Activated naive CD4-positive, alpha-beta T cell (primary cell): ENCODE data around the gene SLC35F1.

Experiments used
- DNase-seq, 4 experiments: peaks; one replicate each; lab custom pipeline; 2025; lab: John Stamatoyannopoulos, UW

Gene SLC35F1

DNA sequence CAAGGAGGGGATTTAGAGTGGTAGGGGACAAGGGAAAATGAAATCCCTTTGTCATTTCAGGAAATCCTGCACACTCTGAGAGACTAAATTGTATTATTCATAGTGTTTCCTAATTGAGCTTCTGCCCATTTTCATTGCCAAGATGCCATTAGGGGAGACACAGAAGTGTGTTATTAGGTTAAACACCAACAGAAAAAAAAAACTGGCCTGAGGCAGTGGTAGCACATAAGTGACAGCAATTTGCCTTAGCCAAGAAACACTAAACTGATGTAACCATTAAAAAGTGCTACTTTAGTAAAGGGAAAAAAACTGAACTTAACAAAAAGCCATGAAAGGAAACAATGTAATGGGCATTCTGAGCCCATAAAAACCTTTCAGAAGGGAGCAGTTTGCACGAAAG is 370.6 kb downstream of the SLC35F1 start:
- DNase-seq, result no peak

DNA sequence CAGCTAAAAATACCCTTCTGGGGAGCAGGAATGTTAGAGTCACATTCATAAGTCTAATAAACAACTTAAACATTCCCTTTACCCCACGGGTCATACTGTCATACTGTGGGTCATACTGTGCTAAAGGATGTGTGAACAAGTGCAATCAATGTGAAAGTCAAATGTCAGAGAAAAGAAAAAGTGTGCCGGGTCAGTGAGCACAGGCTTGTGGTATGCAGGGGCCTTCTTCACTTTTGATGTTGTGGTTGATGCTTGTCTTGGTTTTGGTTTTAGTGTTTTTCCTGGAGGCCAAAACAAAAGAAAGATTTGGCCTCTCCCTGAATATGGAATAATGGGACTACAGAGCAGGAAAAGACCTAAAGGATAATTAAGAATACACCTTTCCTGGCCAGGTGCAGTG is 373.1 kb downstream of the SLC35F1 start:
- no peak for DNase-seq

DNA sequence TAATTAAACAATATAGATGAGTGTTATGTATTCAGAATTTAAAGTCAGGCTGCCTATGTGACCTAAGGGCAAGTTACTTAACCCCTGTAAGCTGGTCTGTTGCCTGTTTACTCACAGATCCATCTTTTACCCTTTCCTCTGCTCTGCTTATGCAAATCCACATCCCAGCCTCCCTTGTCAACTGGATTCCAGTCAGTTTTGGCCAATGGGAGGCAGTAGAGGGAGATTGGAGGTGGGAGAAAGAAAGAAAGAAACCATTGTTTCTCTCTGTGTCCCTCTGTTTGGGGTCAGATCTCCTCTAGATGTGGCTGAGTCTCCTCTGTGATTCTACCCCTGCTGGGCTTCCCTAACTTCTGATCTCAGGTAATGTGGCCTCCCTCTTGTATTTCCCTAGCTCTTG is 374.2 kb downstream of the SLC35F1 start:
- no peak for DNase-seq

DNA sequence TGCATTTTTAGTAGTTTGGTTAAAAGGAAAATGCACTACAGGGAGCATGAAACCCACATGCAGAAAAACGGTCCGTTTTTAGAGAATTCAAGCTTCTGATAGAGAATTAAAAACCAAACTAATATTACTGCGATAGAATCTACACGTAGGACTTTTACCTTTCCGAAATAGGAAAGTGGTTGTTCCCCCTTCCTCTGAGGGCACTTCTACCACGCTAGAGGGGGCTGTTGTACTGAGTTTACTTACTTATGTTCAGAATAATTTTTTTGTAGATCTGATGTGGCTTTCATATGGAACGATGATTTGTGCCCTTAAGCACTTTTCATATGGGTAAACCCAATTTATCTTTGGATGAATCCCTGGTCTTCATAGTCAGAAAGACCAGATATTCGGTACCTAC is 376.7 kb downstream of the SLC35F1 start:
- DNase-seq, result peak in 1 of 4 experiments; percentile 2

DNA sequence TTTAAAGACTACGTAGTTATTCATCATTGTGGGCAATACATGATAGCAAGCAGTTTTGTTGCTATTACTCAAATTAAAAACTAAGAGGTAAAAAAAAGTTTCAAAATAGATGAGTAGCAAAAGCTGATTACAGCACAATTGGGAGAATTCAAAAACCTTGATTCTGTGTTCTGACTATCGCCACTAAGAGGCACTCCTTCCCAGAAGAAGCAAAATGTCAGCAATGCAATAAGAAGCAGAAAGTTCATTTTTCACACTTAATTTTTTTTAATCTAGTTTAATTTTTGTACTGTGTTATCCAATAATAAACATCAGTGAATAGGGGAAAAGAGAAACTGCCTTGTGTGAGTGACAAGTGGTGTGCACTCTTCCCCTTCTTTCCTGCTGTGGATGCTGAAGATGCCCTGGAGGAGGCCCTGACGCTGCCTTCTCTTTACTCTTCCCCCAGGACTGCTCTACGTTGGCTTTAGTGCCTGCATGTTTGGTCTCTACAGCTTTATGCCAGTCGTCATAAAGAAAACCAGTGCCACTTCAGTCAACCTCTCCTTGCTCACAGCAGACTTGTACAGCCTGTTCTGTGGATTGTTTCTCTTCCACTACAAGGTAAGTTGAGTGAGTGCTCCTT is 377.8 kb downstream of the SLC35F1 start:
- DNase-seq, result no peak

DNA sequence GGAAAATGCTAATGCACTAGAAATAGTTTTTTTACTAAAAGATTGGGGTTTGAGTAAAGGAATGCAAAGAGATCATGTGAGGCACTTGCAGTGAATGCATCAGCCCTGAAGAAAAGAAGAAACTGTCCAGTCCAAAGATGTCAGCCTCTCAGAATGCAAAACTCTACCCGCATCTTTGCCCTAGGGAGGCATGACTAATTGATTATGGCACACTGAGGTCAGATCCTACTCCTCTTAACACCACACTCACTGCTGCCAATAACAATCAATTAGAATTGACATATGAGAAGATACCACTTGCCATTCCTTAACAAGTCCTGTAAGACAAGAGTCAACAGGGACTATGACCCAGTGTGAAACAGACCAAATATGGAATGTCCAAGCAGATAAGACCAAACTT is 378.7 kb downstream of the SLC35F1 start:
- DNase-seq, result no peak

DNA sequence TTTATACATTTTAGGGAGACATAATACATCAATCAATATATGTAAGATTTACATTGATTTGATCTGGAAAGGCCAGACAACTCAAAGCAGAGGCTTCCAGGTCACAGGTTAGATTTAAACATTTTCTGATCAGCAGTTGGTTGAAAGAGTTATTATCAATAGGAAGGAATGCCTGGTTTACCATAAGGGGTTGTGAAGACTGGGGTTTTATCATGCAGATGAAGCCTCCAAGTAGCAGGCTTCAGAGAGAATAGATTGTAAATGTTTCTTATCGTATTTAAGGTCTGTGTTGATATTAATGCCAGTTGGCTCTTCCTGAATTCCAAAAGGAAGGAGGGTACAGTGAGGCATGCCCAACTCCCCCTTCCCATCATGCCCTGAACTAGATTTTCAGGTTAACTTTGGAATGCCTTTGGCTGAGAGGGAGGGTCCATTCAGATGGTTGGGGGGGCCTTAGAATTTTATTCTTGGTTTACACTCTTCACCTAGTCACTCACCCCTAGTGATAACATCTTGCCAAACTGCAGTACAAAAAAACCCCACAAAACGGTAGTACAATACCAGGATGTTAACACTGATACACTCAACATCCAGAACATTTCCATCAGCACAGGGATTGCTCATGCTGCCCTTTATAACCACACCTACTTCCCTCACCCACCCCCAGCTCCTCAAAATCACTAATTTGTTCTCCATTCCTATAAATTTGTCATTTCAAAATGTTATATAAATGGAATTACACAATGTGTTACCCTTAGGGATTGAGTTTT is 381.5 kb downstream of the SLC35F1 start:
- DNase-seq, result no peak

DNA sequence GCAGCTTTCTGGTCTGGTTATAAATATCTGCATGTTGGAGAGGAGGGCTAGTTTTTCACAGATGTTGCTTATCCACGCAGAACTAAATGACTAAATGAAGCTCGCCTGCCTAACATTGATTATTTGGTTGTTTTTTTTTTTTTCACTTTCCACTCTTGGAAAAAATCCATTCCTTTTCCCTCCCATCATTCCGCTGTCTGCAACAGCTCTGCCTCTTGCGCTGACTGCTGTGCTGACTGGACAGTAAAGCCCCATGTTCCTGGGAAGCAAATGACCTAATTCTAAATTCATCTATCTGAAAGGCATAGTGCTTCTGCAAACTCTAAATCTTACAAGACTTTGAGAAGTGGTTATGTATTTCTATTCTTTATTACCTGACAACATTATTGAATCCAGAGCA is 385.5 kb downstream of the SLC35F1 start:
- DNase-seq, result no peak

DNA sequence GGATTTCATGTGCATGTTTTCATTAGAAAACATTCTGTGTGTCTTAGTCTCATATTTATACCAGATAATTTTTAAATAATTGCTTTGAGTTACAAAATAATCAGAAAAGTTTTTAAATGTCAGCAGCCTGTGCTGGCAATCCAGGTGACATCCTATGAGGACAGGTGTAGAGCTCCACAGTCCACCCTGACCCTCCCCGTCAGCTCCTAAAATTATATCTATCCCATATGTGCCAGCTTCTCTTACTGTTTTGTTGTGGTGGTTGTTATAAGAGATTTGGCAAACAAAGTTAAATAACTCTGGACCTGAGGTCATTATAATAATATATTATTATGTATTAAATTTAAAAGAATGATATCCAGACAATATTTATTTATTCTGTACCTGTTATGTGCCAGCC is 387.8 kb downstream of the SLC35F1 start:
- no peak for DNase-seq

DNA sequence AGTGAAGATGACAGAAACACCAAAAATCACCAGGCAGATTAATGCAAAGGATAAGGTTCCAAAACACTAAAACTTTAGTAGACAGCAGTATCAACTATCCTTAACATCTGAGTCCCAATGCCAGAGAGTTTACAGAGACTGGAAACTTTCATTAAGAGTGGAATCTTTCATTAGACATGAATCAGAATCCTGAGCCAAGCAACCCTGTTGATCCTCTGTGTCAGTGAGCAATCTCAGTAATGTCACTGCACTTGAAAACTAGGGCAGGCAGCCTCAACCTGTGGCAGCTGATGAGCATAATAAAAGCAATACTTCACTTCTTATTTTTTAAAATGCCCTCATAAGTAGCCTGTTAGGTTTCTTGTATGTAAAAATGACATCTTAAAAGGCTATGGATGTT is 388.3 kb downstream of the SLC35F1 start:
- DNase-seq, result no peak

DNA sequence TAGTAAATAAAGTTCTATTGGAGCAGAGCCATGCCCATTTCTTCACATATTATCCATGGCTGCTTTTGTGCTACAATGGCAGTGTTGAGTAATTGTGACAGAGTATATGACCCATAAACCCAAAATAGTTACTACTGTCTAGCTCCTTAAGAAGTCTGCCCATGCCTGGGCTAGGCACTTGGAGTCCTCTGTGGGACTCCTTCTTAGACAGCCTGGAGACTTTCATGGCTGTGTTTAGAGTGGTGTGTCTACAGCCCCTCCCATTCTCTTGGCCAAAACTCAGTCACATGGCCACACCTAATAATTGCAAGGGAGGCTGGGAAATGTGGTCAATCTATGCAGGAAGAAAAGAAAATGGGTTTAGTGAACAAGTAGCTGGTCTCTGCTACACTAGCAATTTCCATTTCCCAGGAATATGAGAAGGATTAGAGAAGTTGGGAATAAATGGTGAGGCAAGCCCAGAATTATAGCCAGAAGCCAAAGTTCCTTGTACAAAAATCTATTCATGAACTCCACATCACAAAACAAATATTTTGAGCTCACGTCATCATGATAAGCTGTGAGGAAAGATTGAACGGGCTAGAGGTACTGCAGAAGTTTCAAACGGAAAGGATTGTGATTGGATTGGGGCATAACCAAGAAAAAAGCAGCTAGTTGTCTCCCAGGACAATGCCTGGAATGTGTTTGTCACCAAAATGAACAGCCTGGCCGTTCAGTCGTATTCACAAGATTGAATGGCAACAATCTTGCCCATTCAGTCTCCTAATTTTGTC is 389.3 kb downstream of the SLC35F1 start:
- no peak for DNase-seq

DNA sequence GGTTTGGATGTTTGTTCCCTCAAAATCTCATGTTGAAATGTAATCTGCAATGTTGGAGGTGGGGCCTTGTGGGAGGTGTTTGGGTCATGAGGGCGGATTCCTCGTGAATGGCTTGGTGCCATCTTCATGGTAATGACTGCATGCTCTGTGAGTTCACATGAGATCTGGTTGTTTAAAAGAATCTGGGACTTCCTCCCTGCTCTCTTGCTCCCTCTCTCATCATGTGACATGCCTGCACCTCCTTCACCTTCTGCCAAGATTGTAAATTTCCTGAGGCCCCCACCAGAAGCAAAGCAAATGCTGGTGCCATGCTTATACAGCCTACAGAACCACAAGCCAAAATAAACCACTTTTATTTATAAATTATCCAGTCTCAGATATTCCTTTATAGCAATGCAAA is 390.8 kb downstream of the SLC35F1 start:
- no peak for DNase-seq

DNA sequence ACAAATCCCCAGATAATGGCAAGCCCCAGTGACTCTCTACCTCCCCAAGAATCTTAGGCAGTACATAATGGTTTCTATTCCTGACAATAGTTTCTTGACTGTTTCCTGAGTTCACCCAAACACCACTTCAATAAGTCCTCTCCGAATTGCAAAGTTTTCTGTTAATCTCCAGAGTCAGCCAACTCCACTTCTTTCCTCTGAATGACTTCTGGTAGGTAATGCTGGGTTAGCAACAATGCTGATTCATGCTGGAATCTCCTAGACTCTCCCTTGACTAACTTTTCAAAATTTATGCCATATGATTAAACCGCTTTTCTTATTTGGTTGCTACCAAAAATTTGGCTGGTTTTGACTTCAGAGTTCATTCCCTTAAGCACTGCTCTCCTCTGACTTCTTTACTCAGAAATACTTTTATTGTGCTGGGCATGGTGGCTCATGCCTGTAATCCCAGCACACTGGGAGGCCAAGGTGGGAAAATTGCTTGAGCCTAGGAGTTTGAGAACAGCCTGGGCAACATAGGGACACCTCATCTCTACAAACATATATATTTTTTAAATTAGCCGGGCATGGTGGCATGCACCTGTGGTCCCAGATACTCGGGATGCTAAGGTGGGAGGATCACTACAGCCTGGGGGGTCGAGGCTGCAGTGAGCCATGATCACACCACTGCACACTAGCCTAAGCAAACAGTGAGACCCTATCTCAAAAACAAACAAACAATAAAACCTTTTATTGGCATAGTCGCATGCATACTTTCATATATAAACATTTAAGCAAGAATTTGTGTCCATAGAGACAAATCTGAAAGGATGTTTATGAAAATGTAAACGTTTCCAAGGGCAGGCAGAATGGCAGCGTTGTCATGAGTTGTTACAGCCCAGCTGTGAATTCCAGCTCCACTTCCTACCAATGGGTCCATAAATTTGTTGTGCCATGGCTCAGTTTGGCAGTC is 391.7 kb downstream of the SLC35F1 start:
- no peak for DNase-seq

DNA sequence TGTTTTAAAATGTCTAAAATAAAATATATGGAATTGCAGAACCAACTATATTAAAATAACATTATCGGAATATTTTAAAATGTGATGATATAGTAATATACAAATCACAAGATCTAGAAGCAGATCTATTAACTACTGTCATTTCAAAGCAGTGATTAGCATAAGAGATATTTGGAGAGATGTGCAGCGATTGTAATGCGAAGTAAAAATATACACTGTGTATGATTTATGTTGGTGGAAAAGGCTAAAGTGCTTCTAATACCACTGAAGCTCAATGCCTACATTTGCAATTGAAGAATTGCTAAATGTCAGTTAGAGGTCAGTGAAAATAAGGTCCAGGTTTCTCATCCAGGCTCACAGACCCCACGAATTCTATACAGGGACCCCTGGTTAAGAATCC is 392.4 kb downstream of the SLC35F1 start:
- no peak for DNase-seq

DNA sequence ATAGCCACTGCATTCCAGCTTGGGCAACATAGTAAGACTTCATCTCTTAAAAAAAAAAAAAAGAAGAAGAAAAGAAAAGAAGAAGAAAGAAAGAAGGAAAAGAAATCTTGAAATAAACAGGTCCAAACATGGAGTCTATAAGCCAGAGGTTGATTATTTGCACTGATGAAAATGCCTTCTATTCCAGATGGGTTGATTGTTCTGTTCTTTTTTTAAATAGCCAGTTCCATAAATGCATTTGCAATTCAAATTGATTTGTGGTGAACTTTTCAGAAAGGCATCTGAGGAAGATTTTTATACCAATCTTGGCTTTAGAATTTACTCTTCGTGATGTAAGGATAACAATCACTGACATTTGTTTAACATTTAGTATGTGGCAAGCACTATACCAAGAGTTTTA is 397.3 kb downstream of the SLC35F1 start:
- DNase-seq, result no peak

DNA sequence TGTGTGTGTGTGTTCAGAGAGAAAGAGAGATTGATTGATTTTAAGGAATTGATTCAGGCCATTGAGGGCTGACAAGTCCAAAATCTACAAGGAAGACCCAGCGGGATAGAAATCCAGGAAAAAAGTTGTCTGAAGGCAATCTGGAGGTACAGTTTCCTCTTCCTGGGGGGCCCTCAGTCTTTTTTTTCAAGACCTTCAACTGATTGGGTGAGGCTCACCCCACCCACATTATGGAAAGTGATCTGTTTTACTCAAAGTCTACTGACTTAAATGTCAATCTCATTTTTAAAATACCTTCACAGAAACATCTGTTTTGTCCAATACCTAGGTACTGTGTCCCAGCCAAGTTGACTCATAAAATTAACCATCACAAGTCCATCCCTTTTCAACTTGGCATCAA is 398.0 kb downstream of the SLC35F1 start:
- DNase-seq, result no peak

DNA sequence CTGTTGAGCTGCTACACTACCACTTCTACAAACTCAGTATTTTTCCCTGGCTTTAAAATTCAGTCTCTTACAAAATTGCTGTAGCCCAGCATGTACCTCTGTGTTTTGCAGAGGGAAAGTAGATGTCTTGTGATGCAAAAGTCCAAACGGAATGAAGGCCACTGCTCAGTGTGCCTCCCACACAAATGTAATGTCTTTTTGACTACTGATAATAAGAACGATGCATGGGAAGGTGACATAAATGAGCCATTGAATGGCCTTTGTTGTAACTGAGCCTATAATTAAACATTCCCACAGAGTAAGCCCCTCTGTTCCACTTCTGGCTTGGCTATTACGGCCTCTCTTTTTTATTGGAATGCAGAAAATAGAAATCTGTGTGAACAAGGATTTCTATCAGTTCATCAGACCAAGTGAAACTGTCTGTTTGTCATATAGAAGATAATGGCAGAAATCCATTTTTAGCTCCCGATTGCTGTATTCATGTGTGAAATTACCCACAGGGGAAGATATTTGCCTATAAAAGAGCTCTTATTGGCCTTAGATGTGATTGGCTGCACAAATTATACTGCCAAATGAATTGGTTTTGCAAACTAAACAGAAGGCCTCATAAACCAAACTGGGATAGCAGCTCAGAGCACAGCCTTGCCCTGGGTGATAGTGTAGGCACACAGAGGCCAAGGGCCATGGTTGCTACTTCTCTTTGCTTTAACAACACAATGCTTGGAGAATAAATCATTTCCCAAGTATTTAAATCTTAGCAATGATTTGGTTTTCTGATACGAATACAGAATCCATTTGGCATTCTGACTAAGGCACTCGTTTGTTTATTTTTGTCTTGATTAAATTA is 399.6 kb downstream of the SLC35F1 start:
- no peak for DNase-seq

DNA sequence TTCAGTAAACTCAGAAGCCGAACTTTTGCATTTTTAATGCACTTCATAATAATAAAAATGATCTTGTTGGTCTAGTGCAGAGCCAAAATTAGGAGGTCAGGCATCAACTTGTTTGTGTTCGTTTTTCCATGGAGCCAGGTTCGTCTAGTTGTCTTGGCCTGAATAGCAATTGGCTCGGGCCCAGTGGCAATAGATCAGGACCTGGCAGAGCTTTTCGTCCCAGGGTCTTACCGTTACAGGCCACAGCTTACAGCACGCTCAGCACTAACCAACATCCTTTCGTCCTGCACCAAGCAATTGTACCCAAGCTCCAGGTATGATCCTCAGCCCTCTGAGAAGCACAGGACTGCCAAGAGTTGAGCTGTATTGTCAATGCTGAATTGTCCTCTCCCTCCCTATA is 400.5 kb downstream of the SLC35F1 start:
- no peak for DNase-seq

DNA sequence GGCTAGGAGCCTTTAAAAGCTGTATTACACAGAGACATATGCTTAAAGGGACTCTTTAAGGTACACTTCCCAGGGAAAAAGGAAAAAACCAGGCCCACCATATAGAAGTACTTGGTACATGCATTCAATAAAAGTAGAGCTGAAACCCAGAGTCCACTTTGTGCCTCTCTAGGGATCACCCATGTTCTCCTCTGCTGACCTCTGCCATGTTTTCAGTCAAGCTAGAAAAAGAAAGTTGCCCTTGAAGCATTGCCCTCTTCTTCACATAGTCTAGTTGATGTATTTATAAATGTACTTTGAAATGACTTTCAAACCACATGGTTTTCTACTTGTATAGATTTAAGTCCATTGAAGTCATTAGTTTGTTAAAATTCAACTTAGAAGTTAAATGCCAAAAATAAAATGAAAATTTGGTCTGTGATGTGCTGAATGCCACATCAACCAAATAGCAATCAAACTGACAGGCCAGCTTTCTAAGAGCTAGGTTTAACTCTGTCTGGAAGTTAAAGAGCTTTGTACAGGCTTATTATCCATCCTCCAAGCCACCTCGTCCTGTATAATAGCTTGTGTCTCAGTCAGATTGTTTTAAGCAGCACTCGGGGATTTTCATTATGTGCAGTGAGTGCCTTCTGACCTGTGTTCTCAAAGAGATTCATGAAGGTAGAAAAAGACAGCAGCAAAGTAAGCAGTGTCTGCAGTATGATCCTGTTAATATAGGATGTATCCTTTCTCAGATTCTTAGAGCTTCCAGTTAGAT is 402.5 kb downstream of the SLC35F1 start:
- no peak for DNase-seq

DNA sequence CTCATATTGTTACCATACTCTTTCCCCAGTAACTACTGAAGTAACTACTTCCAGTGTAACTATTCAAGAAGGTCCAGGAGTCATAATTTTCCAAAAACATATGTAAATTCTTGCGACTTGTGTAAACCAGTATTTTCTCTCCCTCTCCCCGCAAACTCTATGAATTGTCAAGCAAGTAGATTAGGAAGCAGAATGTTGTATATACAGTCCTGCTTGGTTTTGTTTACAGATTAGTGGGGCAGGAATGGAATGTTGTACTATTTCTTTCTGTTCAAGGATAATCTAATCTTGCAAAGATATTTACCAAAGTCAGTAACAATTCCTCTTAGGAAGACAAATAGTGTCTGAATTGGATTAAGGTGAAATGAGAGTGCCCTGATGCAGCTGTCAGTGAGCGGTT is 406.1 kb downstream of the SLC35F1 start:
- no peak for DNase-seq
